Prostate gland (tissue), 2 donors: ENCODE measurements around the gene RAPGEF2.

Source experiments
- CTCF ChIP-seq, 4 experiments: fragments of 200-600 bp in 2 of 4; fragments of 450-650 bp in 2 of 4; sonication (generic) in 2 of 4; IDR thresholded peaks; 1 replicate in 3 of 4; 2 replicates in 1 of 4; pipeline ENCODE4 v1.5.1; 2016 to 2019; ENCODE audit warnings: antibody characterized with exemption in 4 of 4, mild to moderate bottlenecking in 2 of 4, moderate library complexity in 2 of 4
- POLR2A ChIP-seq: fragments of 450-650 bp; IDR thresholded peaks from one replicate; pipeline ENCODE4 v1.6.1; 2016; ENCODE audit warnings: antibody characterized with exemption, mild to moderate bottlenecking
- POLR2AphosphoS5 ChIP-seq: sonication (generic); formaldehyde crosslinking; IDR thresholded peaks from one replicate; pipeline ENCODE4 v1.6.1; 2017; ENCODE audit warnings: antibody characterized with exemption

DNA sequence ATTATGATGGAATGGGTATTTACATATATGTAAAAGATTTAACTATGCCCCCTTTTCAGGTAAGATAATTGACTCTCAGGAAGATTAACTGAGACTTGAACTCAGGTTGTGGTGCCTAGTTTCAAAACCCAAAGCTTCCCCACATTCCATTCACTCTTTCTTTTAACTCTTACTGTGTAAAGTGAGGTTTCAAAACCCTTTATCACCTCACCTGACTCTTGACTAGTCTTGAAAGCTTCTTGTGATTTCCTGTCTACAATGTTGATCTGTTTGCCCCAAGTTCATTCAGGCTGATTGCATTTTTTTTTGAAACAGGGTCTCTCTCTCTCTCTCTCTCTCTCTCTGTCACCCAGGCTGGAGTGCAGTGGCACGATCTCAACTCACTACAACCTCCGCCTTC lies 40.5 kb upstream of the RAPGEF2 start:
- no peak for TF ChIP-seq CTCF (IDR thresholded peaks at IDR 0.05)
- TF ChIP-seq POLR2A, result no peak
- no peak for TF ChIP-seq POLR2AphosphoS5
